AG04450 (cell line): ENCODE results near the gene AMFR. TPM values are rescaled to one million over a fixed set of nuclear protein-coding genes. Genes with fewer than 3 reads are reported as not detected.

Source experiments
- CTCF ChIA-PET: fragments of 300-600, 350-600 bp; formaldehyde crosslinking; extraction: SDS; loops from one replicate; lab custom pipeline; 2022; ENCODE audit warnings: antibody characterized with exemption, inconsistent platforms; lab: Charles Lee
- POLR2A ChIA-PET: fragments of 350-600 bp; formaldehyde crosslinking; extraction: SDS; loops from one replicate; lab custom pipeline; 2021; ENCODE audit warnings: antibody characterized with exemption, inconsistent platforms; lab: Yijun Ruan, JAX
- DNase-seq: peaks from one replicate; pipeline ENCODE4 v3.0.0-alpha.2; 2011; ENCODE audit warnings: low read depth, low spot score
- H3K27ac ChIP-seq: one replicate; pipeline ENCODE4 v1.5.1; 2012; ENCODE audit warnings: low read depth, low read length, control low read depth
- H3K27me3 ChIP-seq: one replicate; pipeline ENCODE4 v1.6.0; 2012; ENCODE audit warnings: low read length; ENCODE audit not compliant: control insufficient read depth, insufficient read depth
- H3K4me3 ChIP-seq: 2 replicates; pipeline ENCODE4 v1.5.1; 2011; ENCODE audit warnings: mild to moderate bottlenecking, low read depth, low read length, control low read depth
- H3K9me3 ChIP-seq: 2 replicates; pipeline ENCODE4 v1.5.1; 2012; ENCODE audit warnings: low read length; ENCODE audit not compliant: control insufficient read depth, insufficient read depth
- CTCF ChIP-seq: IDR thresholded peaks from 2 replicates; pipeline ENCODE4 v1.5.1; 2011; ENCODE audit warnings: low read depth, low read length, control low read depth, inconsistent platforms
- polyA plus RNA-seq: library from polyadenylated mRNA; depleted of rRNA; stranded (reverse); fragments of >200 nt; gene quantifications from 2 replicates; pipeline ENCODE4 v1.2.3, GENCODE V29; 2011

The AMFR gene
- polyA plus RNA-seq, 1 experiment: 77.9 TPM

- ChIA-PET CTCF (interaction anchor here (3.7 kb wide), 1 partner anchor 35 kb away, joined by 26 read pairs; no protein-coding TSS in a partner anchor), POLR2A (no interaction called here)
- no peaks in the 10 kb centered on the region for H3K9me3 ChIP-seq
- DNase-seq: no peak
- no peak overlapping the region for H3K4me3 ChIP-seq
- no peak for TF ChIP-seq CTCF
- no peaks in the 10 kb centered on the region for H3K27me3 ChIP-seq
- H3K27ac ChIP-seq: no peak overlapping the region
These were observed 71.3 kb downstream of the AMFR start for GRCh38 chr16:56354016-56354415.

- ChIA-PET CTCF (no interaction called here), POLR2A (no interaction called here)
- H3K27ac ChIP-seq: no peak overlapping the region
- H3K4me3 ChIP-seq: no peak overlapping the region
- no peaks in the 10 kb centered on the region; the same call in 1 of the 2 replicates for H3K9me3 ChIP-seq
- no peak for DNase-seq
- no peak for TF ChIP-seq CTCF
- no peaks in the 10 kb centered on the region for H3K27me3 ChIP-seq
These were observed 72.1 kb downstream of the AMFR start for GRCh38 chr16:56353054-56353921.

GRCh38 chr16:56352351-56353053 is 72.8 kb downstream of the AMFR start:
- ChIA-PET POLR2A (no interaction called here), CTCF (no interaction called here)
- Histone ChIP-seq H3K27ac (no peak overlapping the region), H3K27me3 (no peaks in the 10 kb centered on the region), H3K4me3 (no peak overlapping the region), H3K9me3 (no peaks in the 10 kb centered on the region; the same call in 1 of the 2 replicates)
- no peak for DNase-seq
- no peak for TF ChIP-seq CTCF

GRCh38 chr16:56351481-56351880 is 73.9 kb downstream of the AMFR start:
- no peak overlapping the region for H3K27ac ChIP-seq
- H3K27me3 ChIP-seq: no peaks in the 10 kb centered on the region
- no peak overlapping the region for H3K4me3 ChIP-seq
- TF ChIP-seq CTCF: no peak
- no peak for DNase-seq
- no peaks in the 10 kb centered on the region; the same call in 1 of the 2 replicates for H3K9me3 ChIP-seq
- CTCF ChIA-PET: no interaction called here
- POLR2A ChIA-PET: no interaction called here
